GM23338 (cell line): Measurements from ENCODE around the gene ZNFX1. TPM values are rescaled to one million over a fixed set of nuclear protein-coding genes. Genes with fewer than 3 reads are reported as not detected.

ENCODE experiments used
- ATAC-seq: fragments of 200-7000 bp; cut with Tn5 transposase; 3 replicates; pipeline ENCODE4 v1.9.1; 2020
- DNase-seq: peaks from one replicate; pipeline ENCODE4 v3.0.0-alpha.2; 2015; ENCODE audit warnings: low spot score
- H2AFZ ChIP-seq: fragments of 200-600 bp; sonication (generic); 2 replicates; pipeline ENCODE4 v1.8.0; 2016; ENCODE audit warnings: antibody characterized with exemption, mild to moderate bottlenecking, moderate library complexity
- H3F3A ChIP-seq: fragments of 200-600 bp; sonication (generic); replicated peaks from 2 replicates; pipeline ENCODE4 v1.8.0; 2017; ENCODE audit warnings: antibody characterized with exemption, mixed run types, low read depth
- H3K27ac ChIP-seq: fragments of 200-600 bp; sonication (generic); 2 replicates; pipeline ENCODE4 v1.6.1; 2016; ENCODE audit warnings: low read depth
- H3K27me3 ChIP-seq: fragments of 200-600 bp; sonication (generic); 2 replicates; pipeline ENCODE4 v1.8.0; 2016; ENCODE audit warnings: mild to moderate bottlenecking, mixed run types, moderate library complexity; ENCODE audit not compliant: insufficient read depth
- H3K36me3 ChIP-seq: fragments of 200-600 bp; sonication (generic); 2 replicates; pipeline ENCODE4 v1.8.0; 2016; ENCODE audit warnings: mild to moderate bottlenecking; ENCODE audit not compliant: insufficient read depth
- H3K4me1 ChIP-seq: fragments of 200-600 bp; sonication (generic); 2 replicates; pipeline ENCODE4 v1.8.0; 2016; ENCODE audit warnings: mild to moderate bottlenecking, moderate library complexity; ENCODE audit not compliant: insufficient read depth
- H3K4me2 ChIP-seq: fragments of 200-600 bp; sonication (generic); 2 replicates; pipeline ENCODE4 v1.7.1; 2017; ENCODE audit warnings: mixed run types
- H3K4me3 ChIP-seq: fragments of 200-600 bp; sonication (generic); 2 replicates; pipeline ENCODE4 v1.6.1; 2016; ENCODE audit warnings: mixed run types
- H3K79me2 ChIP-seq: fragments of 200-600 bp; sonication (generic); replicated peaks from 2 replicates; pipeline ENCODE4 v1.8.0; 2017; ENCODE audit warnings: mild to moderate bottlenecking; ENCODE audit not compliant: insufficient read depth
- H3K9me2 ChIP-seq: fragments of 200-600 bp; sonication (generic); 2 replicates; pipeline ENCODE4 v1.8.0; 2017; ENCODE audit not compliant: insufficient read depth
- H4K20me1 ChIP-seq: fragments of 200-600 bp; sonication (generic); replicated peaks from 2 replicates; pipeline ENCODE4 v1.8.0; 2017; ENCODE audit warnings: mild to moderate bottlenecking; ENCODE audit not compliant: insufficient read depth
- H3K27ac Mint-ChIP-seq: 2 replicates; pipeline ENCODE4 v1.8.0; 2020; ENCODE audit warnings: inconsistent platforms, mild to moderate bottlenecking, moderate library complexity, mixed read lengths
- H3K27me3 Mint-ChIP-seq: 3 replicates; pipeline ENCODE4 v1.8.0; 2022; ENCODE audit warnings: low read depth, mild to moderate bottlenecking, moderate library complexity, mixed read lengths, inconsistent platforms; ENCODE audit not compliant: insufficient read depth, poor library complexity
- H3K36me3 Mint-ChIP-seq: 3 replicates; pipeline ENCODE4 v1.8.0; 2021; ENCODE audit warnings: low read depth, mild to moderate bottlenecking, inconsistent platforms, moderate library complexity, mixed read lengths
- H3K4me1 Mint-ChIP-seq: 3 replicates; pipeline ENCODE4 v1.8.0; 2020; ENCODE audit warnings: mild to moderate bottlenecking, inconsistent platforms, mixed read lengths
- H3K4me3 Mint-ChIP-seq: 3 replicates; pipeline ENCODE4 v1.8.0; 2021; ENCODE audit warnings: moderate library complexity, mild to moderate bottlenecking, inconsistent platforms, mixed read lengths
- H3K9me3 Mint-ChIP-seq: 3 replicates; pipeline ENCODE4 v1.8.0; 2020; ENCODE audit warnings: moderate library complexity, mild to moderate bottlenecking, inconsistent platforms, mixed read lengths
- CREB1 ChIP-seq: fragments of 250-450 bp; sonication (Bioruptor Pico); IDR thresholded peaks from 2 replicates; pipeline ENCODE4 v1.5.0; 2020; ENCODE audit warnings: low read depth, mild to moderate bottlenecking, moderate library complexity
- EZH2 ChIP-seq: fragments of 200-600 bp; sonication (generic); IDR thresholded peaks from one replicate; pipeline ENCODE4 v1.8.0; 2017; ENCODE audit warnings: antibody characterized with exemption, mild to moderate bottlenecking, low read depth; ENCODE audit not compliant: unreplicated experiment
- EZH2phosphoT487 ChIP-seq: fragments of 200-600 bp; sonication (generic); IDR thresholded peaks from one replicate; pipeline ENCODE4 v1.8.1; 2018; ENCODE audit warnings: antibody characterized with exemption; ENCODE audit not compliant: unreplicated experiment
- JUNB ChIP-seq: IDR thresholded peaks from one replicate; pipeline ENCODE4 v1.6.1; 2016; ENCODE audit warnings: antibody characterized with exemption; ENCODE audit not compliant: unreplicated experiment
- NANOG ChIP-seq: IDR thresholded peaks from 2 replicates; pipeline ENCODE4 v1.6.1; 2016; ENCODE audit warnings: antibody characterized with exemption, borderline replicate concordance
- POLR2AphosphoS5 ChIP-seq: IDR thresholded peaks from 2 replicates; pipeline ENCODE4 v1.6.1; 2016; ENCODE audit warnings: antibody characterized with exemption, low read depth
- ZNF114 ChIP-seq: fragments of 250-450 bp; sonication (Bioruptor Pico); IDR thresholded peaks from 2 replicates; pipeline ENCODE4 v1.5.0; 2020; ENCODE audit warnings: mild to moderate bottlenecking, moderate library complexity
- ZNF331 ChIP-seq: fragments of 250-450 bp; sonication (Bioruptor Pico); IDR thresholded peaks from 2 replicates; pipeline ENCODE4 v1.5.0; 2020; ENCODE audit warnings: low read depth, mild to moderate bottlenecking, moderate library complexity
- polyA plus RNA-seq: library from polyadenylated mRNA; unstranded; fragments of >200 nt; fragmentation: Nextera tagmentation; extraction: Ambion mirVana; gene quantifications from 2 replicates; pipeline ENCODE4 v1.2.1, GENCODE V29; 2016
- total RNA-seq: library from RNA; depleted of rRNA; stranded (reverse); fragments of >200 nt; shearing (Covaris generic); gene quantifications from 2 replicates; pipeline ENCODE4 v1.2.3, GENCODE V29; 2014
- TF ChIP-seq, protein P1 (sequence below): IDR thresholded peaks from 2 replicates; pipeline ENCODE4 v1.6.1; 2016; ENCODE audit warnings: antibody characterized with exemption
- TF ChIP-seq, protein P2 (sequence below), 2 experiments: fragments of 200-600 bp in 1 of 2; sonication (generic) in 1 of 2; conservative IDR thresholded peaks; 2 replicates each; pipeline versions ENCODE4 v1.5.1 to v1.6.1; 2016 to 2017; ENCODE audit warnings: antibody characterized with exemption in 2 of 2, low read depth in 2 of 2, mild to moderate bottlenecking in 2 of 2, moderate library complexity in 1 of 2
- TF ChIP-seq, protein P3 (sequence below): fragments of 250-450 bp; sonication (Bioruptor Pico); IDR thresholded peaks from 2 replicates; pipeline ENCODE4 v1.5.0; 2020; ENCODE audit warnings: mild to moderate bottlenecking, moderate library complexity

ZNFX1 gene
- total and polyA plus RNA-seq, 2 experiments from 2014 or later, result 6.1 to 12.1 TPM

DNA sequence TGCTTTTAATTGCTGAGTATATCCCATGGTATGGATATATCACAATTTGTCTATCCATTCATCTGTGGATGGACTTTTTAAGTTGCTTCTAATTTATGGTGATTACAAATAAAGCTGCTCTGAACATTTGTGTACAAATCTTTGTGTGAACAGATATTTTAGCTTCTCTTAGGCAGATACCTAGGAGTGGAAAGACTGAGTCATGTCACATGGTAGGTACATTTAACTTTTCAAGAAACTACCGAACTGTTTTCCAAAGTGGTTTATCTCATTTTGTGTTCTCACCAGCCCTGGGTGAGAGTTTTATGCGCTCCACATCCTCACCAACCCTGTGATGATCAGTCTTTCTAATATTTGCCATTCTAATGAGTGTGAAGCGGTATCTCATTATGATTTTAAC lies 31.0 kb upstream of the ZNFX1 start:
- H3K9me3 Mint-ChIP-seq, result peaks cover 2% of the 10 kb centered on the region; the same call in 1 of the 3 replicates
- Histone ChIP-seq H3K4me1 (0 out of 2 replicates have a peak, but pooled peaks cover 10% of the 10 kb centered on the region), H3K9me2 (peaks cover 5% of the 10 kb centered on the region; the same call in 1 of the 2 replicates), H3F3A (no peaks in the 10 kb centered on the region), H4K20me1 (no peaks in the 10 kb centered on the region), H2AFZ (no peak overlapping the region), H3K27ac (no peak overlapping the region), H3K4me3 (no peak overlapping the region), H3K79me2 (no peaks in the 10 kb centered on the region), H3K36me3 (no peaks in the 10 kb centered on the region; the same call in 1 of the 2 replicates), H3K27me3 (no peaks in the 10 kb centered on the region), H3K4me2 (no peak overlapping the region)
- H3K27me3 Mint-ChIP-seq, result peaks cover 2% of the 10 kb centered on the region
- DNase-seq (no peak), ATAC-seq (no peak)
- H3K27ac Mint-ChIP-seq, result no peak overlapping the region
- TF ChIP-seq, protein P1, sequence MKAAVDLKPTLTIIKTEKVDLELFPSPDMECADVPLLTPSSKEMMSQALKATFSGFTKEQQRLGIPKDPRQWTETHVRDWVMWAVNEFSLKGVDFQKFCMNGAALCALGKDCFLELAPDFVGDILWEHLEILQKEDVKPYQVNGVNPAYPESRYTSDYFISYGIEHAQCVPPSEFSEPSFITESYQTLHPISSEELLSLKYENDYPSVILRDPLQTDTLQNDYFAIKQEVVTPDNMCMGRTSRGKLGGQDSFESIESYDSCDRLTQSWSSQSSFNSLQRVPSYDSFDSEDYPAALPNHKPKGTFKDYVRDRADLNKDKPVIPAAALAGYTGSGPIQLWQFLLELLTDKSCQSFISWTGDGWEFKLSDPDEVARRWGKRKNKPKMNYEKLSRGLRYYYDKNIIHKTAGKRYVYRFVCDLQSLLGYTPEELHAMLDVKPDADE, result no peak
- TF ChIP-seq ZNF114 (CRISPR knock-in tag) (no peak), POLR2AphosphoS5 (no peak), ZNF331 (CRISPR knock-in tag) (no peak), EZH2phosphoT487 (no peak), CREB1 (CRISPR knock-in tag) (no peak)
- TF ChIP-seq, protein P2, sequence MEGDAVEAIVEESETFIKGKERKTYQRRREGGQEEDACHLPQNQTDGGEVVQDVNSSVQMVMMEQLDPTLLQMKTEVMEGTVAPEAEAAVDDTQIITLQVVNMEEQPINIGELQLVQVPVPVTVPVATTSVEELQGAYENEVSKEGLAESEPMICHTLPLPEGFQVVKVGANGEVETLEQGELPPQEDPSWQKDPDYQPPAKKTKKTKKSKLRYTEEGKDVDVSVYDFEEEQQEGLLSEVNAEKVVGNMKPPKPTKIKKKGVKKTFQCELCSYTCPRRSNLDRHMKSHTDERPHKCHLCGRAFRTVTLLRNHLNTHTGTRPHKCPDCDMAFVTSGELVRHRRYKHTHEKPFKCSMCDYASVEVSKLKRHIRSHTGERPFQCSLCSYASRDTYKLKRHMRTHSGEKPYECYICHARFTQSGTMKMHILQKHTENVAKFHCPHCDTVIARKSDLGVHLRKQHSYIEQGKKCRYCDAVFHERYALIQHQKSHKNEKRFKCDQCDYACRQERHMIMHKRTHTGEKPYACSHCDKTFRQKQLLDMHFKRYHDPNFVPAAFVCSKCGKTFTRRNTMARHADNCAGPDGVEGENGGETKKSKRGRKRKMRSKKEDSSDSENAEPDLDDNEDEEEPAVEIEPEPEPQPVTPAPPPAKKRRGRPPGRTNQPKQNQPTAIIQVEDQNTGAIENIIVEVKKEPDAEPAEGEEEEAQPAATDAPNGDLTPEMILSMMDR (conservative IDR thresholded peaks at IDR 0.05; ENCODE audit: low read depth in 2 of 2), result no peak
- no peak overlapping the region for H3K4me3 Mint-ChIP-seq
- H3K4me1 Mint-ChIP-seq, result peaks cover 11% of the 10 kb centered on the region
- H3K36me3 Mint-ChIP-seq, result no peaks in the 10 kb centered on the region

DNA sequence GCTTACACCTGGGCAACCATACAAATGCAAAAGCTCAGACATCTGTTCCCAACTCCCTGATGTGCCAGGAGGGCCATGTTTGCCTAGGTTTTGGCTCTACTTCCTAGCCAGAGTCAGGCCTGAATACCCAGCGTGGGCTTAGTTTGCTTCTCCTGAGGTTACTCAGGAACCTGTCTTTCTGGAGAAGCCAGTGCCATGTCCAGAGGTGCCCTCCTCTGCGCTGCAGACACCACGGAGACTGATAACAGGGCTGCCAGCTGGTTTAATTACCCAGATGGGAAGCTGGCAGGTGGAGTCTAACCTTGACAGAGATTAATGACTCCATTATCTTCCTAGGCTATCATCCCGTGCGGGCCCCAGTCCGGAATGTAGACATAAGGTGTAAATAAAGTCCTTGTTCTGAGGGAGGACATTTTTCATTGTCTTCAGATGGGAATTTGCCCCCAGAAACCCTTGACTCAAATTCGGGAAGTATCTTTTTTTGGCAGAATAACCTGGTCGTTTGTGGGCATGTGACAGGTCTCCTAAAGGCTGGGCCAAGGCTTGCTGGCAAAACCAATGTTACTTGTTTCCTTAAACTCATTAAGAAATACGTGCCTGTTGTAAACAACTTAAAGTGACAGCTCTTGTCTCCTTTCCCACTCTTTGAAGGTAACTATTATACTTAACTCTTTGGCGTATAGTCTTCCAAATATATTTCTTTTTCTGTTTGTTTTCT lies 29.2 kb upstream of the ZNFX1 start:
- H3K79me2 ChIP-seq, result no peaks in the 10 kb centered on the region
- H2AFZ ChIP-seq, result peak overlapping the region; percentile 81; the same call in 1 of the 2 replicates
- H3F3A ChIP-seq, result no peaks in the 10 kb centered on the region
- peak; percentile 78 for ATAC-seq
- H4K20me1 ChIP-seq, result no peaks in the 10 kb centered on the region
- Mint-ChIP-seq H3K4me1 (peaks cover 11% of the 10 kb centered on the region), H3K27ac (no peak overlapping the region), H3K4me3 (no peak overlapping the region), H3K27me3 (peaks cover 6% of the 10 kb centered on the region), H3K9me3 (peaks cover 2% of the 10 kb centered on the region; the same call in 1 of the 3 replicates), H3K36me3 (no peaks in the 10 kb centered on the region)
- DNase-seq, result no peak
- no peak overlapping the region for H3K27ac ChIP-seq
- H3K4me3 ChIP-seq, result no peak overlapping the region
- peaks cover 3% of the 10 kb centered on the region; the same call in 1 of the 2 replicates for H3K9me2 ChIP-seq
- H3K27me3 ChIP-seq, result no peaks in the 10 kb centered on the region
- H3K4me1 ChIP-seq, result 0 out of 2 replicates have a peak, but pooled peaks cover 10% of the 10 kb centered on the region
- H3K36me3 ChIP-seq, result no peaks in the 10 kb centered on the region
- no peak overlapping the region for H3K4me2 ChIP-seq
- TF ChIP-seq EZH2phosphoT487 (no peak), NANOG (no peak), EZH2 (no peak), JUNB (no peak)
- TF ChIP-seq, protein P3, sequence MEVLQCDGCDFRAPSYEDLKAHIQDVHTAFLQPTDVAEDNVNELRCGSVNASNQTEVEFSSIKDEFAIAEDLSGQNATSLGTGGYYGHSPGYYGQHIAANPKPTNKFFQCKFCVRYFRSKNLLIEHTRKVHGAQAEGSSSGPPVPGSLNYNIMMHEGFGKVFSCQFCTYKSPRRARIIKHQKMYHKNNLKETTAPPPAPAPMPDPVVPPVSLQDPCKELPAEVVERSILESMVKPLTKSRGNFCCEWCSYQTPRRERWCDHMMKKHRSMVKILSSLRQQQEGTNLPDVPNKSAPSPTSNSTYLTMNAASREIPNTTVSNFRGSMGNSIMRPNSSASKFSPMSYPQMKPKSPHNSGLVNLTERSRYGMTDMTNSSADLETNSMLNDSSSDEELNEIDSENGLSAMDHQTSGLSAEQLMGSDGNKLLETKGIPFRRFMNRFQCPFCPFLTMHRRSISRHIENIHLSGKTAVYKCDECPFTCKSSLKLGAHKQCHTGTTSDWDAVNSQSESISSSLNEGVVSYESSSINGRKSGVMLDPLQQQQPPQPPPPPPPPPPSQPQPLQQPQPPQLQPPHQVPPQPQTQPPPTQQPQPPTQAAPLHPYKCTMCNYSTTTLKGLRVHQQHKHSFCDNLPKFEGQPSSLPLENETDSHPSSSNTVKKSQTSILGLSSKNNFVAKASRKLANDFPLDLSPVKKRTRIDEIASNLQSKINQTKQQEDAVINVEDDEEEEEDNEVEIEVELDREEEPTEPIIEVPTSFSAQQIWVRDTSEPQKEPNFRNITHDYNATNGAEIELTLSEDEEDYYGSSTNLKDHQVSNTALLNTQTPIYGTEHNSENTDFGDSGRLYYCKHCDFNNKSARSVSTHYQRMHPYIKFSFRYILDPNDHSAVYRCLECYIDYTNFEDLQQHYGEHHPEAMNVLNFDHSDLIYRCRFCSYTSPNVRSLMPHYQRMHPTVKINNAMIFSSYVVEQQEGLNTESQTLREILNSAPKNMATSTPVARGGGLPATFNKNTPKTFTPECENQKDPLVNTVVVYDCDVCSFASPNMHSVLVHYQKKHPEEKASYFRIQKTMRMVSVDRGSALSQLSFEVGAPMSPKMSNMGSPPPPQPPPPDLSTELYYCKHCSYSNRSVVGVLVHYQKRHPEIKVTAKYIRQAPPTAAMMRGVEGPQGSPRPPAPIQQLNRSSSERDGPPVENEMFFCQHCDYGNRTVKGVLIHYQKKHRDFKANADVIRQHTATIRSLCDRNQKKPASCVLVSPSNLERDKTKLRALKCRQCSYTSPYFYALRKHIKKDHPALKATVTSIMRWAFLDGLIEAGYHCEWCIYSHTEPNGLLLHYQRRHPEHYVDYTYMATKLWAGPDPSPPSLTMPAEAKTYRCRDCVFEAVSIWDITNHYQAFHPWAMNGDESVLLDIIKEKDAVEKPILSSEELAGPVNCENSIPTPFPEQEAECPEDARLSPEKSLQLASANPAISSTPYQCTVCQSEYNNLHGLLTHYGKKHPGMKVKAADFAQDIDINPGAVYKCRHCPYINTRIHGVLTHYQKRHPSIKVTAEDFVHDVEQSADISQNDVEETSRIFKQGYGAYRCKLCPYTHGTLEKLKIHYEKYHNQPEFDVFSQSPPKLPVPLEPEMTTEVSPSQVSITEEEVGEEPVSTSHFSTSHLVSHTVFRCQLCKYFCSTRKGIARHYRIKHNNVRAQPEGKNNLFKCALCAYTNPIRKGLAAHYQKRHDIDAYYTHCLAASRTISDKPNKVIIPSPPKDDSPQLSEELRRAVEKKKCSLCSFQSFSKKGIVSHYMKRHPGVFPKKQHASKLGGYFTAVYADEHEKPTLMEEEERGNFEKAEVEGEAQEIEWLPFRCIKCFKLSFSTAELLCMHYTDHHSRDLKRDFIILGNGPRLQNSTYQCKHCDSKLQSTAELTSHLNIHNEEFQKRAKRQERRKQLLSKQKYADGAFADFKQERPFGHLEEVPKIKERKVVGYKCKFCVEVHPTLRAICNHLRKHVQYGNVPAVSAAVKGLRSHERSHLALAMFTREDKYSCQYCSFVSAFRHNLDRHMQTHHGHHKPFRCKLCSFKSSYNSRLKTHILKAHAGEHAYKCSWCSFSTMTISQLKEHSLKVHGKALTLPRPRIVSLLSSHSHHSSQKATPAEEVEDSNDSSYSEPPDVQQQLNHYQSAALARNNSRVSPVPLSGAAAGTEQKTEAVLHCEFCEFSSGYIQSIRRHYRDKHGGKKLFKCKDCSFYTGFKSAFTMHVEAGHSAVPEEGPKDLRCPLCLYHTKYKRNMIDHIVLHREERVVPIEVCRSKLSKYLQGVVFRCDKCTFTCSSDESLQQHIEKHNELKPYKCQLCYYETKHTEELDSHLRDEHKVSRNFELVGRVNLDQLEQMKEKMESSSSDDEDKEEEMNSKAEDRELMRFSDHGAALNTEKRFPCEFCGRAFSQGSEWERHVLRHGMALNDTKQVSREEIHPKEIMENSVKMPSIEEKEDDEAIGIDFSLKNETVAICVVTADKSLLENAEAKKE, result no peak
- TF ChIP-seq, protein P1, result no peak
